Measurements from ENCODE around the gene TUBG2.
A peak's percentile ranks its signal among the peaks of the same experiment; 100 is the strongest.

The TUBG2 gene

GRCh38 chr17:42682722-42683403 lies 23.8 kb downstream of the TUBG2 start:
- H4K20me1 ChIP-seq (ENCODE audit: insufficient read depth, low read length): no peaks in the 10 kb centered on the region
- H3K4me3 ChIP-seq (ENCODE audit: low read length): peak overlapping the region; percentile 82
- H3K79me2 ChIP-seq (ENCODE audit: low read length): peaks cover 27% of the 10 kb centered on the region
- H3K4me1 ChIP-seq (ENCODE audit: low read length): peaks cover 37% of the 10 kb centered on the region
- H3K9me3 ChIP-seq (ENCODE audit: insufficient read depth, low read length): no peaks in the 10 kb centered on the region
- H3K9ac ChIP-seq (ENCODE audit: low read length): peak overlapping the region; percentile 85
- H3K27me3 ChIP-seq (ENCODE audit: low read depth, low read length): no peaks in the 10 kb centered on the region
- H3K4me2 ChIP-seq (ENCODE audit: low read length): peak overlapping the region; percentile 99
- peak overlapping the region; percentile 66 for H3K27ac ChIP-seq (ENCODE audit: low read length)
- peak overlapping the region; percentile 58; the same call in 1 of the 2 replicates for H2AFZ ChIP-seq (ENCODE audit: low read depth, low read length)
- TF ChIP-seq CTCF (IDR thresholded peaks at IDR 0.05; ENCODE audit: low read depth, low read length) (no peak), EZH2phosphoT487 (IDR thresholded peaks at IDR 0.05; ENCODE audit: low read depth) (no peak)
- peaks cover 22% of the 10 kb centered on the region for H3K36me3 ChIP-seq (replicated peaks; ENCODE audit: low read depth, low read length)

GRCh38 chr17:42683407-42684034 lies 24.4 kb downstream of the TUBG2 start:
- H3K27ac ChIP-seq (ENCODE audit: low read length): peak overlapping the region; percentile 66

GRCh38 chr17:42684929-42685556 lies 26.0 kb downstream of the TUBG2 start:
- no peak for TF ChIP-seq EZH2phosphoT487 (IDR thresholded peaks at IDR 0.05; ENCODE audit: low read depth)
- no peak for TF ChIP-seq CTCF (IDR thresholded peaks at IDR 0.05; ENCODE audit: low read depth, low read length)
- H2AFZ ChIP-seq (ENCODE audit: low read depth, low read length): no peak overlapping the region
- no peak overlapping the region for H3K4me2 ChIP-seq (ENCODE audit: low read length)
- H3K9me3 ChIP-seq (ENCODE audit: insufficient read depth, low read length): no peaks in the 10 kb centered on the region
- H3K79me2 ChIP-seq (ENCODE audit: low read length): peaks cover 27% of the 10 kb centered on the region
- no peak overlapping the region for H3K27ac ChIP-seq (ENCODE audit: low read length)
- H3K27me3 ChIP-seq (ENCODE audit: low read depth, low read length): no peaks in the 10 kb centered on the region
- H3K9ac ChIP-seq (ENCODE audit: low read length): no peak overlapping the region
- peaks cover 39% of the 10 kb centered on the region for H3K36me3 ChIP-seq (replicated peaks; ENCODE audit: low read depth, low read length)
- H3K4me1 ChIP-seq (ENCODE audit: low read length): peaks cover 21% of the 10 kb centered on the region
- no peak overlapping the region for H3K4me3 ChIP-seq (ENCODE audit: low read length)
- H4K20me1 ChIP-seq (ENCODE audit: insufficient read depth, low read length): no peaks in the 10 kb centered on the region

More at GRCh38 chr17:42683407-42684034, 24.4 kb downstream of the TUBG2 start:
- H2AFZ ChIP-seq (ENCODE audit: low read depth, low read length): no peak overlapping the region
- TF ChIP-seq EZH2phosphoT487 (IDR thresholded peaks at IDR 0.05; ENCODE audit: low read depth) (no peak), CTCF (IDR thresholded peaks at IDR 0.05; ENCODE audit: low read depth, low read length) (no peak)
- H3K4me1 ChIP-seq (ENCODE audit: low read length): peaks cover 35% of the 10 kb centered on the region
- H3K79me2 ChIP-seq (ENCODE audit: low read length): peaks cover 27% of the 10 kb centered on the region
- peaks cover 27% of the 10 kb centered on the region for H3K36me3 ChIP-seq (replicated peaks; ENCODE audit: low read depth, low read length)
- H3K9me3 ChIP-seq (ENCODE audit: insufficient read depth, low read length): no peaks in the 10 kb centered on the region
- H3K4me2 ChIP-seq (ENCODE audit: low read length): peak overlapping the region; percentile 99
- no peaks in the 10 kb centered on the region for H4K20me1 ChIP-seq (ENCODE audit: insufficient read depth, low read length)
- H3K9ac ChIP-seq (ENCODE audit: low read length): peak overlapping the region; percentile 85
- H3K27me3 ChIP-seq (ENCODE audit: low read depth, low read length): no peaks in the 10 kb centered on the region
- H3K4me3 ChIP-seq (ENCODE audit: low read length): peak overlapping the region; percentile 82

GRCh38 chr17:42685831-42686230 lies 26.7 kb downstream of the TUBG2 start:
- H3K27me3 ChIP-seq (ENCODE audit: low read depth, low read length): no peaks in the 10 kb centered on the region
- H4K20me1 ChIP-seq (ENCODE audit: insufficient read depth, low read length): no peaks in the 10 kb centered on the region
- peaks cover 45% of the 10 kb centered on the region for H3K36me3 ChIP-seq (replicated peaks; ENCODE audit: low read depth, low read length)
- H3K9me3 ChIP-seq (ENCODE audit: insufficient read depth, low read length): no peaks in the 10 kb centered on the region
- peaks cover 14% of the 10 kb centered on the region for H3K4me1 ChIP-seq (ENCODE audit: low read length)
- peaks cover 21% of the 10 kb centered on the region for H3K79me2 ChIP-seq (ENCODE audit: low read length)
- no peak overlapping the region for H3K9ac ChIP-seq (ENCODE audit: low read length)
- TF ChIP-seq EZH2phosphoT487 (IDR thresholded peaks at IDR 0.05; ENCODE audit: low read depth): no peak
- TF ChIP-seq CTCF (IDR thresholded peaks at IDR 0.05; ENCODE audit: low read depth, low read length): no peak
- H3K4me2 ChIP-seq (ENCODE audit: low read length): no peak overlapping the region
- H3K4me3 ChIP-seq (ENCODE audit: low read length): no peak overlapping the region
- H2AFZ ChIP-seq (ENCODE audit: low read depth, low read length): no peak overlapping the region
- H3K27ac ChIP-seq (ENCODE audit: low read length): no peak overlapping the region

Data from OCI-LY3 (cell line).